Measurements from ENCODE around the gene TEAD3.

Gene TEAD3

GRCh38 chr6:35471836-35472345 lies 25.0 kb downstream of the TEAD3 start:
- peak in 1 of 2 experiments; percentile 42 for DNase-seq (ENCODE audit: low spot score in 2 of 2)
- Histone ChIP-seq H3K4me3 (peak overlapping the region; percentile 98; the same call in 1 of the 2 replicates), H3K9me3 (no peaks in the 10 kb centered on the region), H3K36me3 (replicated peaks) (peaks cover 65% of the 10 kb centered on the region), H3K27me3 (ENCODE audit: low read depth) (no peaks in the 10 kb centered on the region), H3K4me1 (peaks cover 16% of the 10 kb centered on the region)
- in situ Hi-C loops (cut with MboI; ENCODE audit: low sequenced_read_pairs), result no loop called here

GRCh38 chr6:35470663-35471120 lies 26.2 kb downstream of the TEAD3 start:
- peak in 1 of 2 experiments; percentile 46 for DNase-seq (ENCODE audit: low spot score in 2 of 2)
- in situ Hi-C loops (cut with MboI; ENCODE audit: low sequenced_read_pairs), result no loop called here
- H3K27me3 ChIP-seq (ENCODE audit: low read depth), result no peaks in the 10 kb centered on the region
- H3K4me3 ChIP-seq, result peak overlapping the region; percentile 98
- H3K36me3 ChIP-seq (replicated peaks), result peaks cover 77% of the 10 kb centered on the region
- H3K9me3 ChIP-seq, result no peaks in the 10 kb centered on the region
- peaks cover 16% of the 10 kb centered on the region for H3K4me1 ChIP-seq

GRCh38 chr6:35469751-35470662 lies 26.9 kb downstream of the TEAD3 start:
- Histone ChIP-seq H3K9me3 (no peaks in the 10 kb centered on the region), H3K36me3 (replicated peaks) (peaks cover 79% of the 10 kb centered on the region), H3K4me1 (peaks cover 16% of the 10 kb centered on the region), H3K4me3 (peak overlapping the region; percentile 98), H3K27me3 (ENCODE audit: low read depth) (no peaks in the 10 kb centered on the region)
- DNase-seq (ENCODE audit: low spot score in 2 of 2), result peak in 1 of 2 experiments; percentile 68
- in situ Hi-C loops (cut with MboI; ENCODE audit: low sequenced_read_pairs), result no loop called here

- in situ Hi-C loops (cut with MboI; ENCODE audit: low sequenced_read_pairs), result no loop called here
- DNase-seq (ENCODE audit: low spot score in 2 of 2), result peak in 1 of 2 experiments; percentile 37
- H3K27me3 ChIP-seq (ENCODE audit: low read depth), result no peaks in the 10 kb centered on the region
- peaks cover 71% of the 10 kb centered on the region for H3K36me3 ChIP-seq (replicated peaks)
- peaks cover 16% of the 10 kb centered on the region for H3K4me1 ChIP-seq
- peak overlapping the region; percentile 98 for H3K4me3 ChIP-seq
- no peaks in the 10 kb centered on the region for H3K9me3 ChIP-seq
Observed at GRCh38 chr6:35468980-35469750, 27.7 kb downstream of the TEAD3 start.

- no peaks in the 10 kb centered on the region for H3K9me3 ChIP-seq
- in situ Hi-C loops (cut with MboI; ENCODE audit: low sequenced_read_pairs), result no loop called here
- H3K27me3 ChIP-seq (ENCODE audit: low read depth), result no peaks in the 10 kb centered on the region
- H3K4me3 ChIP-seq, result peak within 1 kb of the TSS; percentile 98
- H3K4me1 ChIP-seq, result peaks cover 16% of the 10 kb centered on the region
- DNase-seq (ENCODE audit: low spot score in 2 of 2), result peak; percentile 92 to 96
- peaks cover 69% of the 10 kb centered on the region for H3K36me3 ChIP-seq (replicated peaks)
Observed at GRCh38 chr6:35468181-35468979, 28.5 kb downstream of the TEAD3 start, which contains the start of gene RPL10A. TSS of gene RPL10A (plus strand) at chr6:35468401. CDS start at chr6:35468435, 34 bp downstream.

- no peaks in the 10 kb centered on the region for H3K27me3 ChIP-seq (ENCODE audit: low read depth)
- H3K4me1 ChIP-seq, result peaks cover 8% of the 10 kb centered on the region
- H3K4me3 ChIP-seq, result no peak overlapping the region
- in situ Hi-C loops (cut with MboI; ENCODE audit: low sequenced_read_pairs), result no loop called here
- DNase-seq (ENCODE audit: low spot score in 2 of 2), result no peak
- peaks cover 56% of the 10 kb centered on the region for H3K36me3 ChIP-seq (replicated peaks)
- H3K9me3 ChIP-seq, result no peaks in the 10 kb centered on the region
Observed at GRCh38 chr6:35465646-35466045, 31.2 kb downstream of the TEAD3 start.

GRCh38 chr6:35463292-35463691 lies 33.6 kb downstream of the TEAD3 start:
- no peaks in the 10 kb centered on the region for H3K27me3 ChIP-seq (ENCODE audit: low read depth)

GRCh38 chr6:35461270-35461669 lies 35.6 kb downstream of the TEAD3 start:
- H3K36me3 ChIP-seq (replicated peaks), result peaks cover 53% of the 10 kb centered on the region
- no peak for DNase-seq (ENCODE audit: low spot score in 2 of 2)
- in situ Hi-C loops (cut with MboI; ENCODE audit: low sequenced_read_pairs), result no loop called here

More at GRCh38 chr6:35463292-35463691, 33.6 kb downstream of the TEAD3 start:
- Histone ChIP-seq H3K4me3 (no peak overlapping the region), H3K36me3 (replicated peaks) (peaks cover 51% of the 10 kb centered on the region), H3K4me1 (peaks cover 5% of the 10 kb centered on the region), H3K9me3 (no peaks in the 10 kb centered on the region)
- in situ Hi-C loops (cut with MboI; ENCODE audit: low sequenced_read_pairs), result no loop called here
- DNase-seq (ENCODE audit: low spot score in 2 of 2), result no peak

GRCh38 chr6:35457907-35458306 lies 39.0 kb downstream of the TEAD3 start:
- Histone ChIP-seq H3K4me1 (peaks cover 8% of the 10 kb centered on the region), H3K4me3 (no peak overlapping the region), H3K27me3 (ENCODE audit: low read depth) (no peaks in the 10 kb centered on the region), H3K9me3 (no peaks in the 10 kb centered on the region), H3K36me3 (replicated peaks) (peaks cover 41% of the 10 kb centered on the region)
- no peak for DNase-seq (ENCODE audit: low spot score in 2 of 2)
- in situ Hi-C loops (cut with MboI; ENCODE audit: low sequenced_read_pairs), result no loop called here

More at GRCh38 chr6:35461270-35461669, 35.6 kb downstream of the TEAD3 start:
- H3K9me3 ChIP-seq, result no peaks in the 10 kb centered on the region
- no peaks in the 10 kb centered on the region for H3K4me1 ChIP-seq
- no peak overlapping the region for H3K4me3 ChIP-seq
- no peaks in the 10 kb centered on the region for H3K27me3 ChIP-seq (ENCODE audit: low read depth)

GRCh38 chr6:35454391-35455110 lies 42.3 kb downstream of the TEAD3 start:
- Histone ChIP-seq H3K4me3 (no peak overlapping the region), H3K27me3 (ENCODE audit: low read depth) (no peaks in the 10 kb centered on the region), H3K4me1 (peaks cover 8% of the 10 kb centered on the region), H3K36me3 (replicated peaks) (peaks cover 24% of the 10 kb centered on the region), H3K9me3 (no peaks in the 10 kb centered on the region)
- no peak for DNase-seq (ENCODE audit: low spot score in 2 of 2)
- in situ Hi-C loops (cut with MboI; ENCODE audit: low sequenced_read_pairs), result loop anchor here (5.0 kb wide), 1 partner anchor 112 kb away; the partner anchor contains the start of gene PPARD

- in situ Hi-C loops (cut with MboI; ENCODE audit: low sequenced_read_pairs), result loop anchor here (5.0 kb wide), 1 partner anchor 111 kb away; the partner anchor contains the start of gene PPARD
- no peaks in the 10 kb centered on the region for H3K27me3 ChIP-seq (ENCODE audit: low read depth)
- no peak for DNase-seq (ENCODE audit: low spot score in 2 of 2)
- H3K4me1 ChIP-seq, result peaks cover 10% of the 10 kb centered on the region
- H3K9me3 ChIP-seq, result no peaks in the 10 kb centered on the region
- H3K4me3 ChIP-seq, result peak overlapping the region; percentile 64
- H3K36me3 ChIP-seq (replicated peaks), result peaks cover 12% of the 10 kb centered on the region
Observed at GRCh38 chr6:35453236-35453635, 43.6 kb downstream of the TEAD3 start.
